Omental fat pad (tissue), 4 donors: ENCODE data around the gene SHISA5. TPM values are rescaled to one million over a fixed set of nuclear protein-coding genes. Genes with fewer than 3 reads are reported as not detected.

Source experiments
- ATAC-seq: fragments of 150-250 bp; one replicate; pipeline ENCODE4 v1.9.1; 2016; ENCODE audit warnings: mild to moderate bottlenecking, moderate library complexity; ENCODE audit not compliant: low FRiP score
- DNase-seq: peaks from one replicate; pipeline ENCODE4 v3.0.0-alpha.2; 2019; ENCODE audit warnings: low spot score
- total RNA-seq, 4 donors: library from RNA; depleted of rRNA; stranded (reverse); fragments of >200 nt; gene quantifications; one replicate each; pipeline ENCODE4 v1.1.0, GENCODE V29; 2016
- TF ChIP-seq, protein P1 (sequence below), 3 donors: fragments of 450-650 bp; IDR thresholded peaks; one replicate each; pipeline ENCODE4 v1.5.1; 2016 to 2017; ENCODE audit warnings: antibody characterized with exemption in 3 of 3, mild to moderate bottlenecking in 3 of 3, moderate library complexity in 2 of 3

Gene SHISA5
- total RNA-seq, 4 donors from 2014 or later: 99.5 to 120 (median 118) TPM

DNA sequence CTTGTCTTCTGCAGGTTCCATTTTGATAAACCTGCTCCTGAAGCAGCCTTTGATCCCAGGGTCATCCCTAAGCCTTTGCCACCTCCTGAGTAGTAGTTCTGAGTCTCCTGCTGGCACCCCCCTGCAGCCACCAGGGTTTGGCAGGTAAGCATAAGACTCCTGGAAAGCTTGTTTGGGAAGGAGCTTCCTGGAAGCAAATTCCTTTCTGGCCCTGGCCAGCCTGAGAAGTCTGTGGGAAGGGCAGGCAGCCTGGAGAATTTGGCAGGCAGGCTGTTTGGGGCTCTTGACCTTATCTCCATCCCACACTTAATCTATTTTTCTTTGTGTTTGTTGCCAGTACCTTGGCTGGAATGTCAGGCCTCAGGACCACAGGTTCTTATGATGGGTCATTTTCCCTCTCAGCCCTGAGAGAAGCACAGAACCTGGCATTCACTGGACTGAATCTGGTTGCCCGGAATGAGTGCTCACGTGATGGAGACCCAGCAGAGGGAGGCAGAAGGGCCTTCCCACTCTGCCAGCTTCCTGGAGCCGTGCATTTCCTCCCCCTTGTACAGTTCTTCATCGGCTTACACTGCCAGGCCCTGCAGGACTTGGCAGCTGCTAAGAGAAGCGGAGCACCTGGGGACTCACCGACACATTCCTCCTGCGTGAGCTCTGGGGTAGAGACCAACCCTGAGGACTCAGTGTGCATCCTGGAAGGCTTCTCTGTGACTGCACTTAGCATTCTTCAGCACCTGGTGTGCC lies 44.0 kb downstream of the SHISA5 start:
- DNase-seq (no peak), ATAC-seq (peak; percentile 45)
- TF ChIP-seq, protein P1, sequence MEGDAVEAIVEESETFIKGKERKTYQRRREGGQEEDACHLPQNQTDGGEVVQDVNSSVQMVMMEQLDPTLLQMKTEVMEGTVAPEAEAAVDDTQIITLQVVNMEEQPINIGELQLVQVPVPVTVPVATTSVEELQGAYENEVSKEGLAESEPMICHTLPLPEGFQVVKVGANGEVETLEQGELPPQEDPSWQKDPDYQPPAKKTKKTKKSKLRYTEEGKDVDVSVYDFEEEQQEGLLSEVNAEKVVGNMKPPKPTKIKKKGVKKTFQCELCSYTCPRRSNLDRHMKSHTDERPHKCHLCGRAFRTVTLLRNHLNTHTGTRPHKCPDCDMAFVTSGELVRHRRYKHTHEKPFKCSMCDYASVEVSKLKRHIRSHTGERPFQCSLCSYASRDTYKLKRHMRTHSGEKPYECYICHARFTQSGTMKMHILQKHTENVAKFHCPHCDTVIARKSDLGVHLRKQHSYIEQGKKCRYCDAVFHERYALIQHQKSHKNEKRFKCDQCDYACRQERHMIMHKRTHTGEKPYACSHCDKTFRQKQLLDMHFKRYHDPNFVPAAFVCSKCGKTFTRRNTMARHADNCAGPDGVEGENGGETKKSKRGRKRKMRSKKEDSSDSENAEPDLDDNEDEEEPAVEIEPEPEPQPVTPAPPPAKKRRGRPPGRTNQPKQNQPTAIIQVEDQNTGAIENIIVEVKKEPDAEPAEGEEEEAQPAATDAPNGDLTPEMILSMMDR (IDR thresholded peaks at IDR 0.05): no peak

GRCh38 chr3:48459331-48459730 lies 44.6 kb downstream of the SHISA5 start:
- ATAC-seq: no peak
- DNase-seq: no peak
- TF ChIP-seq, protein P1 (IDR thresholded peaks at IDR 0.05): no peak

DNA sequence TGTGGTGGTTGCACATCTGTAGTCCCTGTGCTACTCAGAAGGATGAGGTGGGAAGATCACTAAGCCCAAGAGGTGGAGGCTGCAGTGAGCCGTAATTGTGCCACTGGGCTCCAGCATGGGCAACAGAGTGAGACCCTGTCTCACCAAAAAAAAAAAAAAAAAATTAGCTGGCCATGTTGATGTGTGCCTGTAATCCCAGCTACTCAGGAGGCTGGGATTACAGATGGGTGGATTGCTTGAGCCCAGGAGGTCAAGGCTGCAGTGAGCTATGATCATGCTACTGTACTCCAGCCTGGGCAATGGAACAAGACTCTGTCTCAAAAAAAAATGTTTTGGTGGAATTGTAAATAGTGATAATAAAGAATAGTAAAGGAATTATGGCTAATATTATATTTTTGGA lies 47.5 kb downstream of the SHISA5 start:
- TF ChIP-seq, protein P1 (IDR thresholded peaks at IDR 0.05): no peak
- ATAC-seq: no peak

DNA sequence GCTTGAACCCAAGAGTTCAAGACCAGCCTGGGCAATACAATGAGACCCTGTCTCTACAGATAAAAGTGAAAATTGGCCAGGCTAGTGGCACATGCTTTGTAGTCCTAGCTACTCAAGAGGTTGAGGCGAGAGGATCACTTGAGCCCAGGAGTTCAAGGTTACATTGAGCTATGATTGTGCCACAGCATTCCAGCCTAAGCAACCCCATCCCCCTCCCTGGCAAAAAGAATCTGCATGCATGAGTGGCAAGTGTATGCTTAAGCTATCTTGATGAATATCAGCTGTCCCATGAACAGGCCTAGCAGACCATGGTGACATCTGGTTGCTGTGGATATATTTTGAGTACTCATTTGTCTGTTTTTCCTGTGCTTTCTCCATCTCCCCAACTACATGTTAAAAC lies 52.7 kb downstream of the SHISA5 start:
- ATAC-seq (no peak), DNase-seq (no peak)
- TF ChIP-seq, protein P1 (IDR thresholded peaks at IDR 0.05): no peak

More for the DNA sequence above, 47.5 kb downstream of the SHISA5 start:
- no peak for DNase-seq

GRCh38 chr3:48446425-48447193 lies 57.4 kb downstream of the SHISA5 start, which contains the start of gene ATRIP:
Gene ATRIP, plus strand, starts transcription at chr3:48446737. Its CDS starts 109 bp downstream, at chr3:48446846.
- ATAC-seq (peak; percentile 94), DNase-seq (peak; percentile 71)
- TF ChIP-seq, protein P1 (IDR thresholded peaks at IDR 0.05): no peak

DNA sequence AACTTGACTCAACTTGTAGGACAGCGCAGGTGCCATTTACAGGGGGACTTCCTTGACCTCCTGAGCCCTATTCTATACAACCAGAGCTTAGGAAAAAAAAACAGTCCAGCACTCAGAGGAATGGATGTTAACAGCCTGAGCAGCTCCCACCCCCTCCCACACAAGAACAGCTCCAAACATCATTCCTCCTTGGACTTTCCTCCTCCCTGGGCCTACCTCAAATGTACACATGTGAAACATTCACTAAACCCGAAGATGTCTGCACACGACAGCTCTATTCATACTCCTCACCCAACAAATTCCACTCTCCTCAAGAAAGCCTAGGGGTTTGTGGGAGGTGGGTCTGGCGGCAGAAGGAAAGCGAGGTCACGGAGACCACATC lies 57.9 kb downstream of the SHISA5 start:
- no peak for DNase-seq
- TF ChIP-seq, protein P1 (IDR thresholded peaks at IDR 0.05): no peak
- ATAC-seq: no peak
